ENCODE measurements around the gene SIK3. TPM values are rescaled to one million over a fixed set of nuclear protein-coding genes. Genes with fewer than 3 reads are reported as not detected.
"Not testable (repeated sequence)": the region's sequence is repeated elsewhere in the genome, so short reads cannot be mapped to it uniquely, and the experiment has no call there.

The SIK3 gene
- total and polyA plus RNA-seq, 8 donors: 11.1 to 27.3 (median 24.0) TPM

DNA sequence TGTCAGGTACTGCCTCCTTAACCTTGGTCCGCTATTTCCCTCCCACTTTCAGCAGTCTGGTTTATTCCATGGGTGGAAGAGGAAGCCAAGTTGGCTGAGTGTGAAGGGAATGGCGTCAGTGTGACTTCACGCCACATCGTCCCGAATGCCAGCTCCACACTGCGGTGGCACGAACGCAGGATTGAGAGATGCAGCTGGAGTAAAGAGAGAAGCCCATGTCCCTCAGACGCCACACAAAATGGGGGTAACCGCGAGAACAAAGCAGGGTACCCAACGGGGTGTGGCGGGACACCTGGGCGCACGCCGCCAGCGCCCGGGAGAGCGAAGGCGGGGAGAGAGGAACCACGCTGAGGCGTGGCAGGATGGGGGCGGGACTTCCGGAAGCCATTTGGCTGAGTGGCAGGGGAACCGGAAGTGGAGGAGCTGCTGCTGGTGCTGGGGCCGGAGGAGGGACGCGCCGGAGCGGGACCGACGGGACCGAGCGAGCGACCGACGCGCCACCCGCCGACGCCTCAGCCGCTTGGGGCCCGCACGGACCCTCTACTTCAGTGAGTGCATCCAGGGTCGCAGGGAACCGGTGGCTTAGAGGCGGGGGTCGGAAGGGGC, 45.7 kb upstream of the SIK3 start, which contains the start of gene PAFAH1B2:
Gene PAFAH1B2 (plus strand): TSS at position 417 of the 606 bp plus-strand sequence. CDS start 8,161 bp downstream, outside the sequence.
- peaks cover 3 to 13% (median 7%) of the 10 kb centered on the region in 3 donors for H3K4me1 ChIP-seq
- FAIRE-seq (no peak), ATAC-seq (peak; percentile 94 to 99 (median 96)), DNase-seq (peak; percentile 94 to 98 (median 96))
- no peaks in the 10 kb centered on the region for H3K9me3 ChIP-seq
- no peaks in the 10 kb centered on the region for H3K27me3 ChIP-seq
- intact Hi-C loops (cut with DNase I): no loop called here
- WGBS, 2 donors: 0% methylated on average over 43 to 48 of the region's 48 CpGs
- TF ChIP-seq, protein P1, sequence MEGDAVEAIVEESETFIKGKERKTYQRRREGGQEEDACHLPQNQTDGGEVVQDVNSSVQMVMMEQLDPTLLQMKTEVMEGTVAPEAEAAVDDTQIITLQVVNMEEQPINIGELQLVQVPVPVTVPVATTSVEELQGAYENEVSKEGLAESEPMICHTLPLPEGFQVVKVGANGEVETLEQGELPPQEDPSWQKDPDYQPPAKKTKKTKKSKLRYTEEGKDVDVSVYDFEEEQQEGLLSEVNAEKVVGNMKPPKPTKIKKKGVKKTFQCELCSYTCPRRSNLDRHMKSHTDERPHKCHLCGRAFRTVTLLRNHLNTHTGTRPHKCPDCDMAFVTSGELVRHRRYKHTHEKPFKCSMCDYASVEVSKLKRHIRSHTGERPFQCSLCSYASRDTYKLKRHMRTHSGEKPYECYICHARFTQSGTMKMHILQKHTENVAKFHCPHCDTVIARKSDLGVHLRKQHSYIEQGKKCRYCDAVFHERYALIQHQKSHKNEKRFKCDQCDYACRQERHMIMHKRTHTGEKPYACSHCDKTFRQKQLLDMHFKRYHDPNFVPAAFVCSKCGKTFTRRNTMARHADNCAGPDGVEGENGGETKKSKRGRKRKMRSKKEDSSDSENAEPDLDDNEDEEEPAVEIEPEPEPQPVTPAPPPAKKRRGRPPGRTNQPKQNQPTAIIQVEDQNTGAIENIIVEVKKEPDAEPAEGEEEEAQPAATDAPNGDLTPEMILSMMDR (IDR thresholded peaks at IDR 0.05): no peak
- H3K4me3 ChIP-seq: peak within 1 kb of the TSS; percentile 77 to 93 (median 84)
- H3K36me3 ChIP-seq: no peaks in the 10 kb centered on the region
- H3K27ac ChIP-seq: peak within 1 kb of the TSS; percentile 76 to 86 (median 82)

DNA sequence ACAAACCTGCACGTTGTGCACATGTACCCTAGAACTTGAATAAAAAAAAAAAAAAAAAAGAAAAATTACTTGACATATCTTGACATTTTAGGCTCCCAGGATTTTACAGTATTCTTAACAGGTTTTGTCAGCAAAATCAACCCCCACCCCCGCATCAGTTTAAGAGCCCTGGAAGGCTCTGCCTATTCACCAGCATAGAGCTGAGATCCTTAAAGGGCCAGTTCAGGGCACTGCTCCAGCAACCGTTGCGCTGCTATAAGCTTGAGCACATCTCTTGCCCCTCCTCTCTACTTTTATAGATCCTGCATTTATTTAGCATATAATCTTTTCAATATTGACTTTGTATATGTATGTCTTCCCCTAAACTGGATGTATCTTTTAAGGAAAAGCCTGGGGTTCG, 45.2 kb upstream of the SIK3 start:
- ATAC-seq (peak; percentile 46 to 73 (median 62)), FAIRE-seq (no peak), DNase-seq (peak in 5 of 6 donors; percentile 52 to 72 (median 62))
- no peaks in the 10 kb centered on the region for H3K9me3 ChIP-seq
- H3K27ac ChIP-seq: peak overlapping the region; percentile 76 to 86 (median 82)
- intact Hi-C loops (cut with DNase I): no loop called here
- H3K4me1 ChIP-seq: peaks cover 0 to 13% (median 7%) of the 10 kb centered on the region in 3 donors
- peak overlapping the region; percentile 77 to 93 (median 84) for H3K4me3 ChIP-seq
- H3K36me3 ChIP-seq: no peaks in the 10 kb centered on the region
- H3K27me3 ChIP-seq: no peaks in the 10 kb centered on the region
- TF ChIP-seq, protein P1 (IDR thresholded peaks at IDR 0.05): no peak
- WGBS, 2 donors: 0 to 3% methylated on average over 5 of the region's 5 CpGs

DNA sequence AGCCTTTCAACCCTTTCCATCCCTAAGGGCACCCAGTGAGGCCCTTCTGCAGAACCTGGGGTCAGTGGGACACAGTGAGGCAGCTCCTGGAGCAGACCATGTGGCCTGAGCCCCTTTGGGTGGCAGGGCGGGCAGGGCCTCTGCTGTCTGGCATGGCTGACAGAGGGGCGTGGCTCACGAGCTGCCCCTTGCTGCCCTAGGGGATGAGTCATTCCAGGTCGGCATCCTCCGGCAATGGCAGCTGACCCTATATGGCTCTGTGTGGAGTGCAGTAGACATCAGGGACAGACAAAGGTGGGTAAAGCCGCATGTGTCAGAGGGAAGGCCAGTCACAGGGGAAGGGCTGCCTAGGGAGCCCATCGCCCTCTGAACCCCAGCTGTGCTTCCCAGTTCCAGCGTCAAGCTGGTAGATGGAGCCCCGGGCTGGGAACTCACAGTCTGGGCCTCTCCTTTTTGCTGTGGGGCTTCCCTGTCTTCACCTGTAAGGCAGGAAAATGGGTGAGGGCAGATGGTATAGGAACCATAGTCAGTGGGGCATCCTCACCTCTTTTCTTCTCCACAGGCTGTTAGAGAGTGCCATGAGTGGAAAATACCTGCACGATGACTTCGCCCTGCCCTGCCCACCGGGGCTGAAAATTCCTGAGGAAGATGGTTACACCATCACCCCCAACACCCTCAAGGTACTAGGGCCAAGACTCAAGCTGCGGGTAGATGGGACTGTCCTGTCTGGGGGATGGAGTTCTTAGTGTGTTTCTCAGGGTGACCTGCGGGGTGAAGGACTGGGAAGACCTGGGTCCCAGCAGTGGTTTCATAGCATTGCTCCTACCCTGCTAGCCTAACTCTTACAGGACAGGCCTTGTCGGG, 39.2 kb upstream of the SIK3 start:
- ATAC-seq: peak in 2 of 4 donors; percentile 30 to 51
- intact Hi-C loops (cut with DNase I); H3K27ac ChIP-seq: not testable (repeated sequence)

DNA sequence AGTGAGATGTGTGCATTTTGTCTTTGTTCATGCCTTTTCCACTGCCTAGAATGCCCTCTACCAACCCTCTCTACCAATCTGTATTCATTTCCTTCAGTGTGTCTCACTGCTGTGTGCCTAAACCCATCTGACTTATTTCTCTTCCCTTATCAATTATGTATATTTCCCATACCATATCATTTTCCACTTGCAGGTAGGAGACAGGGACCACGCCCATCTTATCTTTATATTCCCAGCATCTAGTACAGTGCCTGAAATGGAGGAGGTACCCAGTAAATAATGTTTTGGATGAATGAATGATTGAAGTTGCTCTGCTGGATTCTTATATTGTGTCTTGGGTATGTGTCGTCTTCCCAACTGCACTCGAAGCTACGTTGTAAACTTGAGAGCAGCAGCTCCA, 36.8 kb upstream of the SIK3 start:
- DNase-seq, ATAC-seq, FAIRE-seq, H3K36me3 ChIP-seq, H3K27ac ChIP-seq, H3K9me3 ChIP-seq, H3K27me3 ChIP-seq, H3K4me1 ChIP-seq, H3K4me3 ChIP-seq: not testable (repeated sequence)
- 82 to 93% methylated on average over 1 of the region's 4 CpGs for WGBS, 2 donors
- intact Hi-C loops (cut with DNase I): loop anchor here in 2 of 3 donors (5.0 kb wide), 1 partner anchor 72 kb away; no protein-coding TSS in a partner anchor

More for the DNA sequence above, 39.2 kb upstream of the SIK3 start:
- H3K36me3 ChIP-seq, H3K4me1 ChIP-seq, FAIRE-seq, DNase-seq, H3K27me3 ChIP-seq, H3K9me3 ChIP-seq, H3K4me3 ChIP-seq: not testable (repeated sequence)
- WGBS, 2 donors: no CpG with 5 or more reads among the region's 15 CpGs

DNA sequence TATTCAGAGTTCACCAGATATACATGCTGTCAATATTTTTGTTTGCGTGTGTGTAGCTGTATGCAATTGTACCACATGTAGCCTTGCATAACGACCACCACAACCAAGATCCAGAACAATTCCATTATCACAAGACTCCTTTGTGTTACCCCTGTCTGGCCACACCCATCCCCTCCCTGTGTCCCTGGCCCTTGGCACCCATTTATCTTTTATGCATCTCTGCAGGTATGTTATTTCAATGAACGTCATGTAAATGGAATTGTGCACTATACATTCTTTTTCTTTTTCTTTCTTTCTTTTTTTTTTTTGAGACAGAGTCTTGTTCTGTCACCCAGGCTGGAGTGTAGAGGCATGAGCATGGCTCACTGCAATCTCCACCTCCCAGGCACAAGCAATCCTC, 36.2 kb upstream of the SIK3 start:
- WGBS, 2 donors: 55 to 73% methylated on average over 2 of the region's 3 CpGs
- H3K9me3 ChIP-seq: no peaks in the 10 kb centered on the region
- H3K4me1 ChIP-seq: no peaks in the 10 kb centered on the region
- no peak for DNase-seq
- H3K36me3 ChIP-seq: no peaks in the 10 kb centered on the region
- TF ChIP-seq, protein P1 (IDR thresholded peaks at IDR 0.05): no peak
- no peak overlapping the region for H3K27ac ChIP-seq
- no peak for FAIRE-seq
- intact Hi-C loops (cut with DNase I): loop anchor here in 2 of 3 donors (5.0 kb wide), 1 partner anchor 73 kb away; no protein-coding TSS in a partner anchor
- no peak overlapping the region for H3K4me3 ChIP-seq
- no peaks in the 10 kb centered on the region for H3K27me3 ChIP-seq
- no peak for ATAC-seq
